ENCODE measurements around the gene LDLRAD4.

LDLRAD4 gene

GRCh38 chr18:13328213-13328612, 109.7 kb downstream of the LDLRAD4 start:
- Histone ChIP-seq H3K27me3 (ENCODE audit: low read length) (no peaks in the 10 kb centered on the region), H3K9me3 (ENCODE audit: insufficient read depth, low read length) (no peaks in the 10 kb centered on the region), H3K9ac (ENCODE audit: low read length) (no peak overlapping the region), H3K27ac (ENCODE audit: low read depth, low read length) (no peak overlapping the region), H3K9me2 (replicated peaks; ENCODE audit: insufficient read depth, low read length) (no peaks in the 10 kb centered on the region), H3K4me3 (ENCODE audit: insufficient read depth, low read length, poor library complexity, severe bottlenecking) (no peak overlapping the region), H4K20me1 (ENCODE audit: low read depth, low read length) (no peaks in the 10 kb centered on the region), H3F3A (ENCODE audit: insufficient read depth) (no peaks in the 10 kb centered on the region), H3K4me2 (ENCODE audit: low read depth, low read length, poor library complexity, severe bottlenecking) (no peak overlapping the region), H3K79me2 (ENCODE audit: insufficient read depth, low read length) (no peaks in the 10 kb centered on the region), H3K36me3 (ENCODE audit: low read length) (no peaks in the 10 kb centered on the region), H2AFZ (ENCODE audit: low read depth, low read length, severe bottlenecking) (no peak overlapping the region)
- TF ChIP-seq CTCF (IDR thresholded peaks at IDR 0.05; ENCODE audit: insufficient read depth, low read length, poor library complexity, severe bottlenecking) (no peak), EZH2phosphoT487 (conservative IDR thresholded peaks at IDR 0.05; ENCODE audit: low read length) (no peak)

- no peaks in the 10 kb centered on the region for H3F3A ChIP-seq (ENCODE audit: insufficient read depth)
These were observed 112.4 kb downstream of the LDLRAD4 start for GRCh38 chr18:13330996-13331395.

GRCh38 chr18:13331846-13332245, 113.3 kb downstream of the LDLRAD4 start:
- Histone ChIP-seq H3K79me2 (ENCODE audit: insufficient read depth, low read length) (no peaks in the 10 kb centered on the region), H3K36me3 (ENCODE audit: low read length) (no peaks in the 10 kb centered on the region), H3F3A (ENCODE audit: insufficient read depth) (no peaks in the 10 kb centered on the region), H3K9me3 (ENCODE audit: insufficient read depth, low read length) (no peaks in the 10 kb centered on the region), H4K20me1 (ENCODE audit: low read depth, low read length) (no peaks in the 10 kb centered on the region), H3K27ac (ENCODE audit: low read depth, low read length) (no peak overlapping the region), H3K4me3 (ENCODE audit: insufficient read depth, low read length, poor library complexity, severe bottlenecking) (no peak overlapping the region), H3K4me2 (ENCODE audit: low read depth, low read length, poor library complexity, severe bottlenecking) (no peak overlapping the region), H2AFZ (ENCODE audit: low read depth, low read length, severe bottlenecking) (no peak overlapping the region), H3K27me3 (ENCODE audit: low read length) (no peaks in the 10 kb centered on the region), H3K9me2 (replicated peaks; ENCODE audit: insufficient read depth, low read length) (no peaks in the 10 kb centered on the region), H3K9ac (ENCODE audit: low read length) (no peak overlapping the region)
- TF ChIP-seq EZH2phosphoT487 (conservative IDR thresholded peaks at IDR 0.05; ENCODE audit: low read length), result no peak
- no peak for TF ChIP-seq CTCF (IDR thresholded peaks at IDR 0.05; ENCODE audit: insufficient read depth, low read length, poor library complexity, severe bottlenecking)

More at GRCh38 chr18:13330996-13331395, 112.4 kb downstream of the LDLRAD4 start:
- no peak overlapping the region for H3K27ac ChIP-seq (ENCODE audit: low read depth, low read length)
- no peaks in the 10 kb centered on the region for H3K9me3 ChIP-seq (ENCODE audit: insufficient read depth, low read length)
- H4K20me1 ChIP-seq (ENCODE audit: low read depth, low read length), result no peaks in the 10 kb centered on the region
- no peak for TF ChIP-seq EZH2phosphoT487 (conservative IDR thresholded peaks at IDR 0.05; ENCODE audit: low read length)
- no peak for TF ChIP-seq CTCF (IDR thresholded peaks at IDR 0.05; ENCODE audit: insufficient read depth, low read length, poor library complexity, severe bottlenecking)
- H3K27me3 ChIP-seq (ENCODE audit: low read length), result no peaks in the 10 kb centered on the region
- no peak overlapping the region for H2AFZ ChIP-seq (ENCODE audit: low read depth, low read length, severe bottlenecking)
- no peak overlapping the region for H3K4me2 ChIP-seq (ENCODE audit: low read depth, low read length, poor library complexity, severe bottlenecking)
- no peak overlapping the region for H3K4me3 ChIP-seq (ENCODE audit: insufficient read depth, low read length, poor library complexity, severe bottlenecking)
- H3K36me3 ChIP-seq (ENCODE audit: low read length), result no peaks in the 10 kb centered on the region
- no peaks in the 10 kb centered on the region for H3K79me2 ChIP-seq (ENCODE audit: insufficient read depth, low read length)
- no peak overlapping the region for H3K9ac ChIP-seq (ENCODE audit: low read length)
- H3K9me2 ChIP-seq (replicated peaks; ENCODE audit: insufficient read depth, low read length), result no peaks in the 10 kb centered on the region

Data from SU-DHL-6 (cell line).